PFSK-1 (cell line): Measurements from ENCODE around the gene SPTSSB.

Source experiments
- FOXP2 ChIP-seq: optimal IDR thresholded peaks from 2 replicates; pipeline ENCODE3; 2011; ENCODE audit warnings: borderline replicate concordance, control low read depth, inconsistent platforms; ENCODE audit not compliant: insufficient read depth; ENCODE audit errors: extremely low read length, extremely low read depth
- POLR2AphosphoS5 ChIP-seq: IDR thresholded peaks from 2 replicates; pipeline ENCODE4 v1.6.1; 2012; ENCODE audit warnings: low read depth, mild to moderate bottlenecking, control low read depth, low read length, moderate library complexity
- SIN3A ChIP-seq: IDR thresholded peaks from 2 replicates; pipeline ENCODE4 v1.6.1; 2012; ENCODE audit warnings: mild to moderate bottlenecking, low read length, moderate library complexity, borderline replicate concordance; ENCODE audit not compliant: insufficient read depth
- TAF1 ChIP-seq: IDR thresholded peaks from 2 replicates; pipeline ENCODE4 v1.6.1; 2012; ENCODE audit warnings: low read length, control low read depth, borderline replicate concordance; ENCODE audit not compliant: insufficient read depth
- TF ChIP-seq, protein P1 (sequence below), 2 experiments: IDR thresholded peaks; 2 replicates each; pipeline versions ENCODE4 v1.6.1 to v1.8.0; 2011 to 2012; ENCODE audit warnings: low read depth in 2 of 2, low read length in 2 of 2, control low read depth in 1 of 2, inconsistent platforms in 1 of 2, mild to moderate bottlenecking in 1 of 2, moderate library complexity in 1 of 2; ENCODE audit not compliant: insufficient read depth in 1 of 2

SPTSSB gene

DNA sequence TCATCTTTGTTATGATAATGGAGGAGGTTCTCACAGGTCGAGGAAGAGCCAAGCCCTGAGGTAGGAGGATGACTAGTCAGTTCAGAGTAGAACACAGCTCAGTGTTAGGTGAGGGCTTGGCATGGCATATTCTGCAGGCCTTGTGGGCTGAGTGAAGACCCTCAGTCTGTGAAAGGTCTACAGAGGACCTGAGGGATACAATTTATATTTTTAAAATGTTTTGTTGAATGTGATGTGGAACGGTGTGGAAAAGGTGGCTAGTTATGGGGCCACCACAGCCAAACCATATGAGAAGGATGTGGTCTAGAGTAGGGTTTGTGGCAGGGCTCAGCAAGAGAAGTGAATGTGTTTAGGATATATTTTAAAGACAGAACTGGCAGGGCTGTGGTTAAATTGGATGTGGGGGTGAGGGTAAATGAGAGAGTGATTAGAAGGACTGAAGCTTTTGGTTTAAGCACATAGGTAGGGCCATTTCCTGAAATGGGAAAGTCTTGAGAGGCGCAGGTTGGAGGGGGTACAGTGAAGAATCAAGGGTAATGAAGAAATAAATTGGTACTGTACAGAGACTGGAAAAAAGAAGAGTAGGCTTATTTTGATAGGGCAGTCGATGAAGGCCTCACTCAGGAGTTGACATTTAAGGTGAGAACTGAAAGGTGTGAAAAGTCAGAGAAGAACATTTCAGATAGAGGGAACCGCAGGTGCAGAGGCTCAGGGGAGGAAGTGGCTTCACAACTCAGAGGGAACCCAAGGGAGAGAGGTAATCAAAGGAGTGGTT lies 60.5 kb downstream of the SPTSSB start:
- no peak for TF ChIP-seq POLR2AphosphoS5
- no peak for TF ChIP-seq SIN3A
- TF ChIP-seq FOXP2, result no peak
- no peak for TF ChIP-seq TAF1
- TF ChIP-seq, protein P1, sequence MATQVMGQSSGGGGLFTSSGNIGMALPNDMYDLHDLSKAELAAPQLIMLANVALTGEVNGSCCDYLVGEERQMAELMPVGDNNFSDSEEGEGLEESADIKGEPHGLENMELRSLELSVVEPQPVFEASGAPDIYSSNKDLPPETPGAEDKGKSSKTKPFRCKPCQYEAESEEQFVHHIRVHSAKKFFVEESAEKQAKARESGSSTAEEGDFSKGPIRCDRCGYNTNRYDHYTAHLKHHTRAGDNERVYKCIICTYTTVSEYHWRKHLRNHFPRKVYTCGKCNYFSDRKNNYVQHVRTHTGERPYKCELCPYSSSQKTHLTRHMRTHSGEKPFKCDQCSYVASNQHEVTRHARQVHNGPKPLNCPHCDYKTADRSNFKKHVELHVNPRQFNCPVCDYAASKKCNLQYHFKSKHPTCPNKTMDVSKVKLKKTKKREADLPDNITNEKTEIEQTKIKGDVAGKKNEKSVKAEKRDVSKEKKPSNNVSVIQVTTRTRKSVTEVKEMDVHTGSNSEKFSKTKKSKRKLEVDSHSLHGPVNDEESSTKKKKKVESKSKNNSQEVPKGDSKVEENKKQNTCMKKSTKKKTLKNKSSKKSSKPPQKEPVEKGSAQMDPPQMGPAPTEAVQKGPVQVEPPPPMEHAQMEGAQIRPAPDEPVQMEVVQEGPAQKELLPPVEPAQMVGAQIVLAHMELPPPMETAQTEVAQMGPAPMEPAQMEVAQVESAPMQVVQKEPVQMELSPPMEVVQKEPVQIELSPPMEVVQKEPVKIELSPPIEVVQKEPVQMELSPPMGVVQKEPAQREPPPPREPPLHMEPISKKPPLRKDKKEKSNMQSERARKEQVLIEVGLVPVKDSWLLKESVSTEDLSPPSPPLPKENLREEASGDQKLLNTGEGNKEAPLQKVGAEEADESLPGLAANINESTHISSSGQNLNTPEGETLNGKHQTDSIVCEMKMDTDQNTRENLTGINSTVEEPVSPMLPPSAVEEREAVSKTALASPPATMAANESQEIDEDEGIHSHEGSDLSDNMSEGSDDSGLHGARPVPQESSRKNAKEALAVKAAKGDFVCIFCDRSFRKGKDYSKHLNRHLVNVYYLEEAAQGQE (IDR thresholded peaks at IDR 0.05; ENCODE audit: insufficient read depth in 1 of 2, low read depth in 2 of 2, low read length in 2 of 2), result no peak

DNA sequence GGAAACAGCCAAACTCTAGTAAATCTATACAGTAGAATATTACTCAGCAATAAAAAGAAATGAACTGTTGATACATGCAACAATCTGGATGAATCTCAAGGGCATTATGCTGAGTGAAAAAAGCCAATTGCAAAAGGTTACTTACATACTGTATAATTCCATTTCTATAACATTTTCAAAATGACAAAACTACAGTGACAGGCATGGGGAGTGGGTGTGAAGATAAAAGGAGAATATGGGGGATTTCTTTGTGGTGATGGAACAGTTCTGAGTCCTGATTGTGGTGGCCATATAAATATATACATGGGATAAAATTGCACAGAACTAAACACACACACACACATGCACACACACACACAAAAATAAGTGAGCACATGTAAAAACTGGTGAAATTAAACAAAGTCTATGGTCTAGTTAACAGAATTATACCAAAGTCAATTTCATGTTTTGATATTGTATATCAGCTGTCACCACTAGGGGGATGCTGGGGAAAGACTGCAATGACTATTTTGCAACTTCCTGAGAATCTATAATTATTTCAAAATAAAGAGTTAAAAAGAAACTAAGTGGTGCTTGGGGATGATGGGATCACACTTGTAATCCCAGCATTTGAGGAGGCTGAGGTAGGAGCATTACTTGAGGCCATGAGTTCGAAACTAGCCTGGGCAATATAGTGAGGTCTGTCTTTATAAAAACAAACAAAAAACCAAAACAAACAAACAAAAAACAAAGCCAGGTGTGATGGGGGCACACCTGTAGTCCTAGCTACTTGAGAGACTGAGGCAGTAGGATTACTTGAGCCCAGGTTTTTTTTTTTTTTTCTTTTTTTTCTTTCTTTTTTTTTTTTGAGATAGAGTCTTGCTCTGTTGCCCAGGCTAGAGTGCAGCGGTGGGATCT lies 66.0 kb downstream of the SPTSSB start:
- TF ChIP-seq TAF1 (no peak), FOXP2 (no peak), SIN3A (no peak), POLR2AphosphoS5 (no peak)
- TF ChIP-seq, protein P1 (IDR thresholded peaks at IDR 0.05; ENCODE audit: insufficient read depth in 1 of 2, low read depth in 2 of 2, low read length in 2 of 2), result no peak

DNA sequence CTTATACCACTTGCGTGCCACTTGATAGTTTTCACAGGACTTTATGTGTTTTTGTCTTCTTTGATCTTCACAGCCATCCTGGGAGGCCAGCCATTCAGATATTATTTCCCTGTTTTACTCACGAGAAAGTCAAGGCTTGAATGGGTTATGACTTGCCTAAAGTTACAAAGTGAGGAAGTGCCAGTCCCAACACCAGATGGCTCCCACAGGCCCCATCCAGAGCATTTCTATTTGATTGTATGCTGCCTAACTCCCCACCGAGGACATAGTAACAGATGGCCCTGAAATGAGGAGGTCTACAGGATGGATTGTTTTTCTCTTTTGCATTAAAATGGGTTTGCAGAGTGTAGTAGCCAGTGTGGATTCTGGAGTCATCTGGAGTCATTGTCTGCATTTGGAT lies 74.5 kb downstream of the SPTSSB start:
- TF ChIP-seq SIN3A, result no peak
- no peak for TF ChIP-seq TAF1
- TF ChIP-seq, protein P1 (IDR thresholded peaks at IDR 0.05; ENCODE audit: insufficient read depth in 1 of 2, low read depth in 2 of 2, low read length in 2 of 2), result no peak
- no peak for TF ChIP-seq FOXP2
- no peak for TF ChIP-seq POLR2AphosphoS5

DNA sequence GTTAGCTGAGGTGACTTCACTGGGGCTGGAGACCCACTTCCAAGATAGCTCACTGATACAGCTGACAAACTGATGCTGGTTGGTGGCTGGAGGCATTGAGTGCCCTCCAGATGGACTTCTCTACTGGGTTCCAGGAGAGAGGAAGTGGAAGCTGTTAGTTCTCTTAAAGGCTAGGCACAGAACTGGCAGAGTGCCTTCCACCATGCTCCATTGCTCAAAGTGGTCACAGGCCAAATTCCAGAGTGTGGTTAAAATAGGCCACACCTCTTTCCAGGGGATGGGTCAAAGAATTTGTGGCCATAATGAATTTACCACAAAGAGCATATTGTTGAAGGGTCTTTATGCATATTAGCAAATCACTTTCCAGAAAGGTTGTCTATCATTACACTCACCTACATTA lies 76.0 kb downstream of the SPTSSB start:
- TF ChIP-seq, protein P1 (IDR thresholded peaks at IDR 0.05; ENCODE audit: insufficient read depth in 1 of 2, low read depth in 2 of 2, low read length in 2 of 2), result no peak
